GM21529 (cell line): ENCODE measurements around the gene CNTNAP2.
A peak's percentile ranks its signal among the peaks of the same experiment; 100 is the strongest.
"Not testable (repeated sequence)": the region's sequence is repeated elsewhere in the genome, so short reads cannot be mapped to it uniquely, and the experiment has no call there.

ENCODE experiments used
- ATAC-seq: cut with Tn5 transposase; IDR thresholded peaks from one replicate; pipeline ENCODE4 v1.9.1; 2021; ENCODE audit not compliant: unreplicated experiment

The CNTNAP2 gene

GRCh38 chr7:148270576-148270975 is 2154.0 kb downstream of the CNTNAP2 start:
- no peak for ATAC-seq

- ATAC-seq: no peak
These were observed 2157.5 kb downstream of the CNTNAP2 start for GRCh38 chr7:148274118-148274517.

- no peak for ATAC-seq
These were observed 2158.8 kb downstream of the CNTNAP2 start for GRCh38 chr7:148275359-148275890.

- ATAC-seq: no peak
These were observed 2159.9 kb downstream of the CNTNAP2 start for GRCh38 chr7:148276314-148277041.

GRCh38 chr7:148277042-148277660 is 2160.6 kb downstream of the CNTNAP2 start:
- ATAC-seq: no peak

GRCh38 chr7:148286150-148286549 is 2169.5 kb downstream of the CNTNAP2 start:
- ATAC-seq: no peak

GRCh38 chr7:148287538-148287937 is 2170.9 kb downstream of the CNTNAP2 start:
- no peak for ATAC-seq

- ATAC-seq: no peak
These were observed 2172.1 kb downstream of the CNTNAP2 start for GRCh38 chr7:148288592-148289151.

GRCh38 chr7:148289630-148290029 is 2173.0 kb downstream of the CNTNAP2 start:
- ATAC-seq: peak; percentile 81

GRCh38 chr7:148290538-148290937 is 2173.9 kb downstream of the CNTNAP2 start:
- ATAC-seq: no peak

- ATAC-seq: no peak
These were observed 2175.2 kb downstream of the CNTNAP2 start for GRCh38 chr7:148291799-148292198.

- no peak for ATAC-seq
These were observed 2180.5 kb downstream of the CNTNAP2 start for GRCh38 chr7:148296994-148297644.

GRCh38 chr7:148298768-148299167 is 2182.2 kb downstream of the CNTNAP2 start:
- not testable (repeated sequence) for ATAC-seq

- no peak for ATAC-seq
These were observed 2183.0 kb downstream of the CNTNAP2 start for GRCh38 chr7:148299350-148300276.

GRCh38 chr7:148302436-148302835 is 2185.8 kb downstream of the CNTNAP2 start:
- ATAC-seq: not testable (repeated sequence)

GRCh38 chr7:148303295-148304082 is 2186.9 kb downstream of the CNTNAP2 start:
- no peak for ATAC-seq

GRCh38 chr7:148304083-148304335 is 2187.4 kb downstream of the CNTNAP2 start:
- ATAC-seq: no peak

GRCh38 chr7:148304456-148304855 is 2187.9 kb downstream of the CNTNAP2 start:
- peak; percentile 44 for ATAC-seq

- no peak for ATAC-seq
These were observed 2190.2 kb downstream of the CNTNAP2 start for GRCh38 chr7:148306759-148307158.
